ENCODE results near the gene DCLRE1A.

DNA sequence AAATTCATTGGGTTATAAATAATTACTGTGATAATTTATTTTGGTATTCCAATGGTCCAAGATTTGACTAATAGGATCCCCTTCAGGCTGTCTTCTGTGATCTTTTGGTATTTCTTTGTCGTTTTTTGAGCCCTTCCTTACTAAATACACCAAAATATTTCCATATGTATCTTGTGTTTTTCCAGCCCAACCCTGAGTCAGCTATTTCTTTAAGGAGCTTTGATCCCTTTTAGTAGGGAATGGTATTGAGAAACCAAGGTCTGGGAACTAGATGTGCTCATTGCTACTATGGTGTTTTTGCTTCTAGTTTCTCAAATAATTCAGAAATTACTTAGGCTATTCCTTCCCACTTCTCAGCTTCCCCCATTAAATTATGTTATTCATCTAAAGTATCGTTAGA lies 15.9 kb upstream of the DCLRE1A start:
- no peak for TF ChIP-seq CTCF (IDR thresholded peaks at IDR 0.05; ENCODE audit: poor library complexity, severe bottlenecking)
- no peak for TF ChIP-seq EZH2 (IDR thresholded peaks at IDR 0.05; ENCODE audit: borderline replicate concordance, insufficient read depth, low read length, poor library complexity, severe bottlenecking)
- no peak for TF ChIP-seq RAD21 (conservative IDR thresholded peaks at IDR 0.05)
- no peak for TF ChIP-seq POLR2AphosphoS5 (IDR thresholded peaks at IDR 0.05)
- no peak for TF ChIP-seq EP300 (conservative IDR thresholded peaks at IDR 0.05; ENCODE audit: poor library complexity, severe bottlenecking)
- TF ChIP-seq SMC3 (conservative IDR thresholded peaks at IDR 0.05; ENCODE audit: poor library complexity), result no peak
- no peak for TF ChIP-seq TAF1 (IDR thresholded peaks at IDR 0.05; ENCODE audit: low read depth)
- TF ChIP-seq, protein P1, sequence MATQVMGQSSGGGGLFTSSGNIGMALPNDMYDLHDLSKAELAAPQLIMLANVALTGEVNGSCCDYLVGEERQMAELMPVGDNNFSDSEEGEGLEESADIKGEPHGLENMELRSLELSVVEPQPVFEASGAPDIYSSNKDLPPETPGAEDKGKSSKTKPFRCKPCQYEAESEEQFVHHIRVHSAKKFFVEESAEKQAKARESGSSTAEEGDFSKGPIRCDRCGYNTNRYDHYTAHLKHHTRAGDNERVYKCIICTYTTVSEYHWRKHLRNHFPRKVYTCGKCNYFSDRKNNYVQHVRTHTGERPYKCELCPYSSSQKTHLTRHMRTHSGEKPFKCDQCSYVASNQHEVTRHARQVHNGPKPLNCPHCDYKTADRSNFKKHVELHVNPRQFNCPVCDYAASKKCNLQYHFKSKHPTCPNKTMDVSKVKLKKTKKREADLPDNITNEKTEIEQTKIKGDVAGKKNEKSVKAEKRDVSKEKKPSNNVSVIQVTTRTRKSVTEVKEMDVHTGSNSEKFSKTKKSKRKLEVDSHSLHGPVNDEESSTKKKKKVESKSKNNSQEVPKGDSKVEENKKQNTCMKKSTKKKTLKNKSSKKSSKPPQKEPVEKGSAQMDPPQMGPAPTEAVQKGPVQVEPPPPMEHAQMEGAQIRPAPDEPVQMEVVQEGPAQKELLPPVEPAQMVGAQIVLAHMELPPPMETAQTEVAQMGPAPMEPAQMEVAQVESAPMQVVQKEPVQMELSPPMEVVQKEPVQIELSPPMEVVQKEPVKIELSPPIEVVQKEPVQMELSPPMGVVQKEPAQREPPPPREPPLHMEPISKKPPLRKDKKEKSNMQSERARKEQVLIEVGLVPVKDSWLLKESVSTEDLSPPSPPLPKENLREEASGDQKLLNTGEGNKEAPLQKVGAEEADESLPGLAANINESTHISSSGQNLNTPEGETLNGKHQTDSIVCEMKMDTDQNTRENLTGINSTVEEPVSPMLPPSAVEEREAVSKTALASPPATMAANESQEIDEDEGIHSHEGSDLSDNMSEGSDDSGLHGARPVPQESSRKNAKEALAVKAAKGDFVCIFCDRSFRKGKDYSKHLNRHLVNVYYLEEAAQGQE (IDR thresholded peaks at IDR 0.05; ENCODE audit: borderline replicate concordance), result no peak

All from neural cell (in vitro differentiated cells).